ENCODE results near the gene ANKRD55. TPM values are rescaled to one million over a fixed set of nuclear protein-coding genes. Genes with fewer than 3 reads are reported as not detected.

ANKRD55 gene
- total and polyA plus RNA-seq, 2 of the 8 experiments (the other 6 are each of a cell fraction or from before 2014, with no cell fraction given): not detected

DNA sequence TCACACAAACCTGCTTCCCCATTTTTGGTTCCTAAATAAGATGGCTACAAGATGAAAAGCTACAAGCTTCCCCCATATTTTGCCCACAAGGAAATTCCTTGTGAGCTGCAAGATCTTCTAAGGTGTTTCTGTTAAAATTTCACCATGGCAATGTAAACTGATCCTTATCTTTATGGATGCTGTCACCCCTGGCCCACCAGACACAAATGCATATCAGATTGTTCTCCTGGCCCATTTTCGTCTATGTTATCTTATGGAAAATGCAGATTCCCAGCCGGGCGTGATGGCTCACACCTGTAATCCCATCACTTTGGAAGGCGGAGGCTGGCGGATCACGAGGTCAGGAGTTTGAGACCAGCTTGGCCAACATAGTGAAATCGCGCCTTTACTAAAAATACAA, 173.3 kb downstream of the ANKRD55 start:
- Histone ChIP-seq H2BK5ac (ENCODE audit: low read depth, low read length) (no peak overlapping the region), H3K18ac (ENCODE audit: extremely low read depth, low read length) (no peak overlapping the region), H3K56ac (replicated peaks; ENCODE audit: insufficient read length, low read depth, low read length) (no peak overlapping the region), H4K8ac (ENCODE audit: extremely low read depth, insufficient read depth, low read length) (no peak overlapping the region), H3K36me3 (ENCODE audit: control insufficient read depth in 2 of 4, insufficient read depth in 4 of 4, low read length in 3 of 4) (no peaks in the 10 kb centered on the region), H3K79me2 (ENCODE audit: control insufficient read depth in 1 of 2, insufficient read depth in 2 of 2, low read length in 2 of 2) (no peaks in the 10 kb centered on the region), H2BK12ac (ENCODE audit: low read depth, low read length) (no peak overlapping the region), H4K20me1 (replicated peaks in 1 of 2; ENCODE audit: control insufficient read depth in 1 of 2, insufficient read depth in 2 of 2, low read length in 2 of 2) (no peaks in the 10 kb centered on the region), H3K4me3 (ENCODE audit: extremely low read depth in 1 of 4, insufficient read depth in 2 of 4, low read depth in 3 of 4, low read length in 4 of 4) (no peak overlapping the region), H3K4me2 (ENCODE audit: insufficient read depth in 1 of 2, low read depth in 2 of 2, low read length in 2 of 2) (no peak overlapping the region), H2BK120ac (replicated peaks; ENCODE audit: low read depth, low read length) (no peak overlapping the region), H3K27ac (ENCODE audit: low read depth, low read length) (no peak overlapping the region), H2BK15ac (ENCODE audit: low read length) (no peak overlapping the region), H4K91ac (replicated peaks; ENCODE audit: insufficient read length, low read length) (no peak overlapping the region), H2BK20ac (ENCODE audit: low read length) (no peak overlapping the region), H3K27me3 (replicated peaks in 1 of 4; ENCODE audit: control insufficient read depth in 3 of 4, extremely low read depth in 1 of 4, insufficient read depth in 3 of 4, low read length in 3 of 4) (no peaks in the 10 kb centered on the region), H3K9ac (replicated peaks in 1 of 4; ENCODE audit: extremely low read depth in 1 of 4, low read depth in 3 of 4, low read length in 3 of 4) (no peak overlapping the region), H3K9me3 (ENCODE audit: insufficient read depth in 2 of 2, low read depth in 1 of 2, low read length in 1 of 2) (no peaks in the 10 kb centered on the region), H2AFZ (ENCODE audit: low read length) (no peak overlapping the region), H3K79me1 (ENCODE audit: low read depth, low read length) (no peaks in the 10 kb centered on the region), H3K4ac (replicated peaks; ENCODE audit: insufficient read length, low read depth, low read length) (no peak overlapping the region), H3K23ac (ENCODE audit: insufficient read length) (no peak overlapping the region), H3K4me1 (replicated peaks in 1 of 4; ENCODE audit: control insufficient read depth in 3 of 4, insufficient read depth in 4 of 4, low read length in 3 of 4) (no peaks in the 10 kb centered on the region), H3K23me2 (ENCODE audit: low read depth, low read length) (no peaks in the 10 kb centered on the region), H2AK5ac (ENCODE audit: low read depth, low read length) (no peak overlapping the region), H3K14ac (ENCODE audit: insufficient read length) (no peak overlapping the region), H4K5ac (ENCODE audit: insufficient read length, low read depth, low read length) (no peak overlapping the region)
- ChIA-PET CTCF (ENCODE audit: partially characterized antibody) (interaction anchor here (1.4 to 1.6 kb wide), 2 partner anchors 9 to 123 kb away, joined by 3 to 4 read pairs; no protein-coding TSS in a partner anchor), POLR2A (ENCODE audit: partially characterized antibody) (no interaction called here)
- DNase-seq (ENCODE audit: low read depth in 1 of 2, low spot score in 2 of 2) (no peak), FAIRE-seq (no peak)
- WGBS, 2 experiments (ENCODE audit: extremely low coverage in 1 of 2, insufficient coverage in 1 of 2, insufficient read length in 1 of 2, insufficient replicate concordance in 2 of 2, low coverage in 1 of 2, low lambda C conversion rate in 2 of 2, missing lambda C conversion rate in 1 of 2): 98% methylated on average over 8 of the region's 8 CpGs; no CpG with 5 or more reads in 1 of the 2 experiments
- TF ChIP-seq HDAC2 (IDR thresholded peaks at IDR 0.05; ENCODE audit: borderline replicate concordance in 1 of 2, low read depth in 2 of 2, low read length in 2 of 2) (no peak), HDAC6 (IDR thresholded peaks at IDR 0.05; ENCODE audit: low read depth, low read length) (no peak), TAF1 (IDR thresholded peaks at IDR 0.05; ENCODE audit: low read depth, low read length) (no peak), ASH2L (IDR thresholded peaks at IDR 0.05; ENCODE audit: low read length) (no peak), BACH1 (IDR thresholded peaks at IDR 0.05; ENCODE audit: low read length) (no peak), FOSL1 (IDR thresholded peaks at IDR 0.05; ENCODE audit: insufficient read depth, low read depth, low read length) (no peak), POLR2A (IDR thresholded peaks at IDR 0.05; ENCODE audit: control extremely low read depth in 1 of 2, low read depth in 2 of 2, low read length in 2 of 2) (no peak), GABPA (IDR thresholded peaks at IDR 0.05; ENCODE audit: borderline replicate concordance, insufficient read depth, low read length) (no peak), CTBP2 (IDR thresholded peaks at IDR 0.05; ENCODE audit: borderline replicate concordance, insufficient read depth, insufficient read length, low read length) (no peak), KDM1A (IDR thresholded peaks at IDR 0.05; ENCODE audit: borderline replicate concordance, low read length) (no peak), SUZ12 (IDR thresholded peaks at IDR 0.05; ENCODE audit: low read length) (no peak)
